Activated T-helper 9 cell treated with anti-CD3 and anti-CD28 coated beads, Interleukin-2, amount 50 U/mL, for 16 hours (primary cell): Measurements from ENCODE around the gene KCNQ2.
A peak's percentile ranks its signal among the peaks of the same experiment; 100 is the strongest.

Source experiments
- DNase-seq: peaks from one replicate; pipeline ENCODE4 v3.0.0-alpha.2; 2020; ENCODE audit warnings: low read depth

KCNQ2 gene

DNA sequence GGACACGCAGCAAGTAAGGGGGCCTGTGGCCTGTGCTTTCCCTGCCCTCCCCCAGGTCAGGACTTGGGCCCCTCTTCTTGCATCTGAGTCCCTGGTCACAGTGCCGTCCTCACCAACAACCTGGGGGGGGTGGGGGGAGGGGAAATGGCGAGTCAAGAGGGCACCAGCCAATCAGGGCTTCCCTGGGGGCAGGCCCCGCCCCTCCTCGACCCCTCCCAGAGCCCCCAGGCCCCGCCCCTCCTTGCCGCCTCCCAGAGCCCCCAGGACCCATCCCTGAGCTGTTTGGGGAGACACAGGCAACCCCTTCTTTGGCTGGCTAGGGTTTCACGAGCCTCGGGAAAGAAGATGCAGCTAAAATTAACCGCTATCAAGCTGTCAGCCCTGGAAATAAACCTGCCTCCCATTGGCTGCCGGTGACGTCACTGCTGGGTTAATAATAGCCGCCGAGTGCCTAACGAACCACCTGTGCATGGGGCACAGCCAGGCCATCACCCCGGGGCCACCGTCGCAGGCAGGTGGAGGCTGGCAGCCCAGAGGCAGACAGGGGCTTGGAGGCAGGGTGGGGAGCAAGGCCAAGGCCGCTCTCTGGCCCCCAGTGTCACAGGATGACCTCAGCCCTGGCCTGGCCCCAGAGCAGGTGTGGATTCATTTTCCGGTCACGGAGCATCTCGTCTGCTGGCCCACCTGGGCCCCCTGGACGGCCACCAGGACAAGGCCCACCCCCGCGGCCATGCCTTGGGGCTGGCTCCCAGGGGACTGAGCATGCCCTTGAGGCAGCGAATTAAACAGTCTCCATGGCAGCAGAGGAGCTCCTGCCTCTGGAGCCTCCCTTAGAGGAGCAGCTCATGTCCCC is 29.6 kb upstream of the KCNQ2 start:
- DNase-seq: no peak

DNA sequence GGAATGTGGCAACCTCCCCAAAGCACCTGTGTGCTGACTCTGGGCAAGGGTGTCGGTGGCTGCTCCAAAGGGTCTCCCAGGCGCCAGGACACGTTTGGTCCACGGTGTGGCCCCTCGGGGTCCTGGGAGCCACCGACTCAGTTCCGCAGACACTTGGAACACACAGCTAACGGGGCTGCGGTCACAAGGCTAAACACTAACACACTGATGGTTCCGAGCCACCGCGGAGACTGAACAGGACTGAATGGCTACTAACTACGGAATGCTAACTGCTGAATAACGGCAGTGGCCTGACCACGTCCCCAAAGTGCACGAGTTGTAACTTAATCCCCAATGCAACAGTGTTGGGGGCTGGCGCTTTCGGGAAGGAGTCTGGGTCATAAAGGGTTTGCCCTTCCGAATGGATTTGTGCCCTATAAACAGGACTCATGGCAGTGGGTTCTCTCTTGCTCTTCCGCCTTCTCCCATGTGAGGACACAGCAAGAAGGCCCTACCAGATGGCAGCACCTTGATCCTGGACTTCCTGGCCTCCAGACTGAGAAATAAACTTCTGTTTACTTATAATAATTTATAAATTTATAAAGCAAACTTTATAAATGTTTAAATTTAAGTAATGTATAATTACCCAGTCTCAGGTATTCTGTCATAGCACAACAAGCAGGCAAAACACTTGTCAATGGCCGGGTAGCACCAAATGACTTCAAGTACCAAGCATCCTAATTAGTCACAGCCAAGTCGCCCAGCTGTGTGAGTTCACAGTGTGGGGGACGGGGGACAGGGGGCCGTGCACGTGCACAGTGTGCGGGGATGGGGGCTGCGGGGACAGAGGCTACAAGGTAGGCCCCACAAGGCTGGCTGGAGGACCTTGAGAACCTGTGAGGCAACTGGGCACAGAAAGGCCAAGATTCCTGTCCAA is 28.7 kb upstream of the KCNQ2 start:
- DNase-seq: no peak

DNA sequence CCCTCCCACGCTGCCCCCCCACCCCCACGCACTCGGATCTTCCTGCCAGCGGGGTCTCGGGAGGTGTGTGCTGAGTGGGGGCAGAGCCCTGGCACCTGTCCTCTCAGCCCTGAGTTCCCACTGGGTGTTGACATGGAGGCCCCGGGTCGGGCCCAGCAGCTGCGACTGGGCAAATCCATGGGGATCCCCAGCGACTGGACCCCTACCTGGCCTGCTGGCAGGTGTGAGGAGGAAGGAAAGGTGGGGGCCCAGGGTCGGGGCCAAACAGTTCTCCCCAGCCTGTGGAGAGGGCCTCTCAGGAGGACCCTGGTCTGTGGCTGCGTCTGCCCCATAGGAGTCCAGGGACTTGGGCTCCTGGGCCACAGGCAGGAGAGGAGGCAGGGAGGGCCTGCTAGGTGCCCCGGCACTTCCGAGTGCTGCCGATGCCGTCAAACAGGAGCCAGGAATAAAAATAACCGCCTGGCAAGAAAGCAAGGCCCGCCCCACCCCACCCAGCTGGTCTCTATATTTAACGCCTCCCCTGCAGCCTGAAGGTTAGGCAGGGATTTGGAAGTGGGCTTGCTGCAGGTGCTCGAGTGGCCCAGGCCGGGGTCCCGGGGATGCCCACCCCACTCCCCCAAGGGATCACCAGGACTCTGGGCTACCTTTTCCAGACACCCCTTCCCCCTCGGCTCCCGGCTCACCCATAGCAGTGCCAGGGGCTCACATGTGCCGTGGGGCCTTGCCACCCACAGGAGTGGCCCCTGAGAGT is 27.9 kb upstream of the KCNQ2 start:
- no peak for DNase-seq

- no peak for DNase-seq
These were observed 27.0 kb upstream of the KCNQ2 start for GRCh38 chr20:63499338-63499969.

- DNase-seq: peak; percentile 41
These were observed 26.5 kb upstream of the KCNQ2 start, which contains the start of gene EEF1A2 for GRCh38 chr20:63498960-63499337. Gene EEF1A2, minus strand, starts transcription at chr20:63499083. Its CDS starts 1,320 bp downstream, at chr20:63497763.

DNA sequence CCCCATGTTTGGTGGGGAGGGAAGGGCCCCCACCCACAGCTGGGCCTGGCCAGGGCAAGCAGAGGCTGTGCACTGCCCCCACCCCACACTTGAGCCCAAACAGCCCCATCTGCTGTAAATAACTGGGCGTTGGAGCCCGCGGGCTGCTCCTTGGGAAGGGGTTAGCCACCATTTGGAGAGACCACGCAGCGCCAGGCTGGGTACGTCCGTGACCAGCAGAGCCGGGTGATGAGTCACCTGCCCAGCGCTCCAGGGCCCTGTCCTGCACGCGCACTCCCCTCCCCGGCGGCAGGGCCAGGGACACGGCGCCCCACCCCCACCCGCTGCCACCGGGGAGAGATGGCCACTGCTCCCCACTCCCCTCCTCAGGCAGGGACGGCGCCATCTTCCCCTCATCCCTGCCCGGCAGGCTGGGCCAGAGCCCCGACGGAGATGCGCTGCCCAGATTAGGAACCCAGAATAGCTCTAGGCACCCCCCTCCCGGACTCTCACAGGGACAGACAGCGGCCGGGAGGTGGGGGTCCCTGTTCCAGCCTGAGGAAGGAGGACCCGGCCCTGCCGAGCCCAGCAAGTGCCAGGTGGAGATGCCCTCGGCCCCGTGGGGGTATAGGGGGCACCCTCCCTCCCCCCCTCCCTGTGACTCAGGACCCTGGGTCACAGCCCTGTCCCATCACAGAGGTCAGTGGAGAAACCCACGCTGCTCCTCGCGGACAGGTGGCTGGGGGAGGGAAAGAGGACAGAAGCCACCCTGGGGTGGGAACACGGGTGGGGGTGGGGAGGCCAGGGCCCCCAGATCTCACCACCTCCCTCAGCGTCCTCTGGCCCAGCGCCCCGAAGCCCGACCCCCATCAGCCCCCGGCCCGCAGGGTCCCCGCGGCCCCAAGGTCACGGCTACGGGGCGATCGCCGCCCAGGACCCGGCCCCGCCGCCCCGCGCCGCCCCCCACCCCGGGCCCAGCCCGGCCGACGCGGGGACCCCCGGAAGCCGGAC is 25.8 kb upstream of the KCNQ2 start:
- no peak for DNase-seq

DNA sequence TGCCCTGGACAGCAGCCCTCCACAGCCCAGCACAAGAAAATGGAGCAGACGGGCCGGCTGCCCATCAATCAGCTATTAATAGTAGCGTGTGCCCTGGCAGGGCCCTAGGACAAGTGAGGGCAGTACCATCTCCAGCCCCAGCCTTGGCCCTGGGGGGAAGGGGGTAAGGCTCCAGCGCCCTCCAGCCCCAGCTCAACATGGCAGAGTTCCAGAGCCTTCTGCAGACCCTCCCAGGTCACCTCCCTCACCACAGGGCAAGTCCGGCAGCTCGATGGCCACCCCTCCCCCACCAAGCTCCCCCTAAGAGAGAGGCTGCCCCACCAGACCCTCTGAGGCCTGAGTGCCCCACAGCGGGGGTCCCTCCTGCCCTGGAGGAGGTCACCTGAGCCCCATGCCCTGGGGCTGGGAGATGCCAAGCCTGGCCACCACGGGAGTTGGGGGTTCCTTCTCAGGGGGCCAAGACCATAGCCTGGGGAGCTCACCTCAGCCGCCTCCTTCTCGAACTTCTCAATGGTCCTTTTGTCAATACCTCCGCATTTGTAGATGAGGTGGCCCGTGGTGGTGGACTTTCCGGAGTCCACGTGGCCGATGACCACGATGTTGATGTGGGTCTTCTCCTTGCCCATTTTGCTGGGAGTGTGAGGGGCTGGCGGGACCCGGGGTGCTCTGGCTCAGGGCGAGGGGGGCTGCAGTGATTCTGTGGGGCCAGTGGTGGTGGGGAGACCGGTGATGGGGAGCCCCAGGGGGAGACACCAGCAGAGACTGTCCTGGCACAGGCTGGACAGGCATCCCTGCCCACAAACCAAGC is 24.9 kb upstream of the KCNQ2 start:
- no peak for DNase-seq

- no peak for DNase-seq
These were observed 24.2 kb upstream of the KCNQ2 start for GRCh38 chr20:63496596-63497120.

- peak; percentile 65 for DNase-seq
These were observed 23.5 kb upstream of the KCNQ2 start for GRCh38 chr20:63495741-63496595.

GRCh38 chr20:63495167-63495720 is 22.8 kb upstream of the KCNQ2 start:
- no peak for DNase-seq

DNA sequence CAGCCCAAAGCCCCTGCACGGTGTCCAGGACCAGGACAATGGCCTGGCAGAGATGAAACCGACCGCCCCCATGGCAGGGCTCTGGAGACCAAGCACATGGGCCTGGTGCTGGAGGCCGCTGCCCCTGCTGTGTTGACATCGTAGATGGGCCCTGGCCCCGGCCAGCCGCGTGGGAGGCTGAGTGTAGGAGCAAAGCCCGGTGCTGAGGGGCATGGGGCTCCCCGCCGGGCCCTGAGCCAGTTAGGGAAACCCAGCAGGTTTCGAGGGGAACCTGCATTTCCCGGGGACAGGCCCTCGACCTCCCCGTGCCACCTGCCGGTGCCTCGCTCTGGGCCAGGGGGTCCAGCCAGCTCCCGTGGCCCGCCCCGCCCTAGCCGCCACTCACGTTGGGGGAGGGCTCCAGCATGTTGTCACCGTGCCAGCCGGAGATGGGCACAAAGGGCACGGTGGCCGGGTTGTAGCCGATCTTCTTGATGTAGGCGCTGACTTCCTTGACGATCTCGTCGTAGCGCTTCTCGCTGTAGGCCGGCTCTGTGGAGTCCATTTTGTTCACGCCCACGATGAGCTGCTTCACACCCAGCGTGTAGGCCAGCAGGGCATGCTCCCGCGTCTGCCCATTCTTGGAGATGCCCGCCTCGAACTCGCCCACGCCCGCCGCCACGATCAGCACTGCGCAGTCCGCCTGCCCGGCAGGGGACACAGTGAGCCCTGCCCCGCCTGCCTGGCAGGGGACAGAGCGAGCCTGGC is 22.1 kb upstream of the KCNQ2 start:
- DNase-seq: no peak

DNA sequence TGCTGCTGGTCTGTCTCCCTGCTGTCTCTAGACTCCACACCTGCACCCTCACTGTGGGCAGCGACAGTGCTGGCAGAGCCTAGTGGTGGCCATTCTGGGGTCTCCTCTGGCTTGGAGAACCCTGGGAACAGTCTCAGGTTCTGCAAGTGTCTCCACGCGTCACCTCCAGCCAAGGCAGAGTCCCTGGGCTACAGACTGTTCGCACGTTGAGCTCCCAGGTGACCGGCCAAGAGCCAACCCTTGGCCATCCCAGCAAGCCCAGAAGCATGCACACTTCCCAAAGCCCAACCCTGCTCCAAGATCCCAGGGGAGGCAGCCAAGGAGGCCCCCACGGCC is 21.6 kb upstream of the KCNQ2 start:
- DNase-seq: no peak

DNA sequence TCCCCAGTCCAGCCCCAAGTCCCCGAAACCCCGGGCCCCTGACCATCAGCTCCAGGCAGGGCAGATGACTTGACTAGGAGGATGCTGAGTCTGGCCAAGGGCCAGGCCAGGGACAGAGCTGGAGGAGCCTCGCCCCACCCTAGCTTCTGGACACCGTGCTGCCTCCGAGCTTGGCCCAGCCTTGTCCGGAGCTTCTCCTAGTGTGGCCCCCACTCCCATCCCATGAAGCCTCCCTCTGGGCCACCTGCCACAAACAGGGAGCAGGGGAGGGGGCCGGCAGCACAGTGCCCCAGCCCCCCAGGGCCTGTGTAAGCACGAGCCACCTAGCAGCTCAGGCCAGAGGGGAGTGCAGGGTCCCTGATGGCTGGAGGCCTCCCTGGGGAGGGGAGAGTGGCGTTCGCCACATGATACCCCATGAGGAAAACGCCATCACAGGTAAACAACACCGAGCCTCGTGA is 21.1 kb upstream of the KCNQ2 start:
- no peak for DNase-seq

- no peak for DNase-seq
These were observed 20.5 kb upstream of the KCNQ2 start for GRCh38 chr20:63492982-63493381.

GRCh38 chr20:63492518-63492917 is 20.1 kb upstream of the KCNQ2 start:
- no peak for DNase-seq

- no peak for DNase-seq
These were observed 19.3 kb upstream of the KCNQ2 start for GRCh38 chr20:63491635-63492230.

- no peak for DNase-seq
These were observed 18.6 kb upstream of the KCNQ2 start for GRCh38 chr20:63491078-63491477.
